ENCODE data around the gene RPL29.

Gene RPL29

GRCh38 chr3:51944451-51945021, 51.2 kb downstream of the RPL29 start:
- no peaks in the 10 kb centered on the region for H3K27me3 ChIP-seq (ENCODE audit: insufficient read depth, low read depth, severe bottlenecking)
- TF ChIP-seq CTCF (IDR thresholded peaks at IDR 0.05; ENCODE audit: low read depth, low read length): no peak
- no peak overlapping the region for H3K4me3 ChIP-seq (ENCODE audit: low read depth, low read length)
- H3K27ac ChIP-seq: no peak overlapping the region
- no peaks in the 10 kb centered on the region for H3K9me3 ChIP-seq (ENCODE audit: severe bottlenecking)
- DNase-seq: no peak
- H3K36me3 ChIP-seq: peaks cover 1% of the 10 kb centered on the region

Measured in WERI-Rb-1 (cell line).